ENCODE data around the gene KLHL1. TPM values are rescaled to one million over a fixed set of nuclear protein-coding genes. Genes with fewer than 3 reads are reported as not detected.

Gene KLHL1
- total and polyA plus RNA-seq, 9 of the 15 experiments (the other 6 are each of a cell fraction or from before 2014, with no cell fraction given), result not detected

DNA sequence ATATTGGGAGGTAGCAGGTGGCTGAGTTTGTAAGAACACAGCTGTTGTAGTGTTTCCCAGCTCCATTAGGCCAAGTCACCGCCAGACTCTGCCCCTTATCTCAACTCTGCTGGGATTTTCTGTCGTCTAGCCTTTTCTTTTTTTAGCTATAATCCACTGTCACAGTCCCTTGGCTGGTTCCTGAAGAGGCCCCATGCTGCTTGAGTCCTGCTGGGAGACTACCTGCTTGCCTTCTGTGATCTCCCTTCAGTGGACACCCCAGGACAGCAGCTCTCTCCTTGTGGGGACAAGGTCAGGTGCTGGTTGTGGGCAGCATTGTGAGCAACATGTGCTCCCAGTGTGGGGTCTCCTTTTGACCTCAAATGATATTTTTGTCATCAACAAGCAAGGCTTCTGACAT lies 195.6 kb downstream of the KLHL1 start:
- no peak for DNase-seq (ENCODE audit: extremely low read depth in 1 of 4, low spot score in 3 of 4)
- Histone ChIP-seq H3K27ac (ENCODE audit: extremely low read depth, low read depth, low read length) (no peak overlapping the region), H3K4me1 (replicated peaks in 1 of 2; ENCODE audit: control insufficient read depth in 2 of 2, insufficient read depth in 2 of 2, low read length in 2 of 2) (no peaks in the 10 kb centered on the region), H2AFZ (ENCODE audit: low read depth, low read length) (no peak overlapping the region), H4K20me1 (replicated peaks; ENCODE audit: control insufficient read depth, insufficient read depth, low read length) (no peaks in the 10 kb centered on the region), H3K9me3 (replicated peaks; ENCODE audit: control insufficient read depth, insufficient read depth, low read depth, low read length) (no peaks in the 10 kb centered on the region), H3K27me3 (ENCODE audit: control insufficient read depth in 2 of 2, insufficient read depth in 2 of 2, low read length in 2 of 2) (no peaks in the 10 kb centered on the region), H3K9me1 (ENCODE audit: control insufficient read depth, insufficient read depth, low read length) (no peaks in the 10 kb centered on the region), H3K36me3 (ENCODE audit: control insufficient read depth, insufficient read depth, low read length) (no peaks in the 10 kb centered on the region), H3K79me2 (ENCODE audit: control insufficient read depth, insufficient read depth, low read length) (no peaks in the 10 kb centered on the region), H3K4me3 (no peak overlapping the region), H3K9ac (ENCODE audit: insufficient read depth in 1 of 2, low read depth in 2 of 2, low read length in 2 of 2) (no peak overlapping the region), H3K4me2 (ENCODE audit: insufficient read depth, low read length) (no peak overlapping the region)
- intact Hi-C loops (cut with micrococcal nuclease) (no loop called here), in situ Hi-C loops (cut with MboI) (no loop called here)
- ATAC-seq, result no peak
- ChIA-PET POLR2A (interaction anchor here (1.1 kb wide), 1 partner anchor 13 kb away, joined by 3 read pairs; no protein-coding TSS in a partner anchor), CTCF (ENCODE audit: low intra/inter-chr PET ratio) (no interaction called here)
- WGBS (ENCODE audit: insufficient coverage, low coverage, missing lambda C conversion rate), result 0% methylated on average over 2 of the region's 2 CpGs
- FAIRE-seq, result no peak
- no TSS peak for BruUV-seq (replicated peaks)
- TF ChIP-seq EGR1 (conservative IDR thresholded peaks at IDR 0.05) (no peak), ZBTB33 (CRISPR knock-in tag; IDR thresholded peaks at IDR 0.05) (no peak), DPF2 (IDR thresholded peaks at IDR 0.05) (no peak), ZNF12 (CRISPR knock-in tag; IDR thresholded peaks at IDR 0.05) (no peak), ELF4 (CRISPR knock-in tag; IDR thresholded peaks at IDR 0.05) (no peak), HDAC6 (IDR thresholded peaks at IDR 0.05; ENCODE audit: low read depth, low read length) (no peak), ESRRB (CRISPR knock-in tag; IDR thresholded peaks at IDR 0.05; ENCODE audit: borderline replicate concordance) (no peak), ZNF436 (CRISPR knock-in tag; IDR thresholded peaks at IDR 0.05) (no peak), ZNF449 (CRISPR knock-in tag; IDR thresholded peaks at IDR 0.05) (no peak), OTX1 (CRISPR knock-in tag; IDR thresholded peaks at IDR 0.05) (no peak)
- TF ChIP-seq, protein P1, sequence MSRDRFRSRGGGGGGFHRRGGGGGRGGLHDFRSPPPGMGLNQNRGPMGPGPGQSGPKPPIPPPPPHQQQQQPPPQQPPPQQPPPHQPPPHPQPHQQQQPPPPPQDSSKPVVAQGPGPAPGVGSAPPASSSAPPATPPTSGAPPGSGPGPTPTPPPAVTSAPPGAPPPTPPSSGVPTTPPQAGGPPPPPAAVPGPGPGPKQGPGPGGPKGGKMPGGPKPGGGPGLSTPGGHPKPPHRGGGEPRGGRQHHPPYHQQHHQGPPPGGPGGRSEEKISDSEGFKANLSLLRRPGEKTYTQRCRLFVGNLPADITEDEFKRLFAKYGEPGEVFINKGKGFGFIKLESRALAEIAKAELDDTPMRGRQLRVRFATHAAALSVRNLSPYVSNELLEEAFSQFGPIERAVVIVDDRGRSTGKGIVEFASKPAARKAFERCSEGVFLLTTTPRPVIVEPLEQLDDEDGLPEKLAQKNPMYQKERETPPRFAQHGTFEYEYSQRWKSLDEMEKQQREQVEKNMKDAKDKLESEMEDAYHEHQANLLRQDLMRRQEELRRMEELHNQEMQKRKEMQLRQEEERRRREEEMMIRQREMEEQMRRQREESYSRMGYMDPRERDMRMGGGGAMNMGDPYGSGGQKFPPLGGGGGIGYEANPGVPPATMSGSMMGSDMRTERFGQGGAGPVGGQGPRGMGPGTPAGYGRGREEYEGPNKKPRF (IDR thresholded peaks at IDR 0.05; ENCODE audit: low read depth, low read length), result no peak
- TF ChIP-seq, protein P2, sequence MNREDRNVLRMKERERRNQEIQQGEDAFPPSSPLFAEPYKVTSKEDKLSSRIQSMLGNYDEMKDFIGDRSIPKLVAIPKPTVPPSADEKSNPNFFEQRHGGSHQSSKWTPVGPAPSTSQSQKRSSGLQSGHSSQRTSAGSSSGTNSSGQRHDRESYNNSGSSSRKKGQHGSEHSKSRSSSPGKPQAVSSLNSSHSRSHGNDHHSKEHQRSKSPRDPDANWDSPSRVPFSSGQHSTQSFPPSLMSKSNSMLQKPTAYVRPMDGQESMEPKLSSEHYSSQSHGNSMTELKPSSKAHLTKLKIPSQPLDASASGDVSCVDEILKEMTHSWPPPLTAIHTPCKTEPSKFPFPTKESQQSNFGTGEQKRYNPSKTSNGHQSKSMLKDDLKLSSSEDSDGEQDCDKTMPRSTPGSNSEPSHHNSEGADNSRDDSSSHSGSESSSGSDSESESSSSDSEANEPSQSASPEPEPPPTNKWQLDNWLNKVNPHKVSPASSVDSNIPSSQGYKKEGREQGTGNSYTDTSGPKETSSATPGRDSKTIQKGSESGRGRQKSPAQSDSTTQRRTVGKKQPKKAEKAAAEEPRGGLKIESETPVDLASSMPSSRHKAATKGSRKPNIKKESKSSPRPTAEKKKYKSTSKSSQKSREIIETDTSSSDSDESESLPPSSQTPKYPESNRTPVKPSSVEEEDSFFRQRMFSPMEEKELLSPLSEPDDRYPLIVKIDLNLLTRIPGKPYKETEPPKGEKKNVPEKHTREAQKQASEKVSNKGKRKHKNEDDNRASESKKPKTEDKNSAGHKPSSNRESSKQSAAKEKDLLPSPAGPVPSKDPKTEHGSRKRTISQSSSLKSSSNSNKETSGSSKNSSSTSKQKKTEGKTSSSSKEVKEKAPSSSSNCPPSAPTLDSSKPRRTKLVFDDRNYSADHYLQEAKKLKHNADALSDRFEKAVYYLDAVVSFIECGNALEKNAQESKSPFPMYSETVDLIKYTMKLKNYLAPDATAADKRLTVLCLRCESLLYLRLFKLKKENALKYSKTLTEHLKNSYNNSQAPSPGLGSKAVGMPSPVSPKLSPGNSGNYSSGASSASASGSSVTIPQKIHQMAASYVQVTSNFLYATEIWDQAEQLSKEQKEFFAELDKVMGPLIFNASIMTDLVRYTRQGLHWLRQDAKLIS (CRISPR knock-in tag; IDR thresholded peaks at IDR 0.05), result no peak
